K562 (cell line): Measurements from ENCODE around the gene RMND5B. TPM values are rescaled to one million over a fixed set of nuclear protein-coding genes. Genes with fewer than 3 reads are reported as not detected.

Experiments
- ATAC-seq: fragments of 200-7000 bp; cut with Tn5 transposase; 3 replicates; pipeline ENCODE4 v1.9.1; 2020; ENCODE audit warnings: moderate library complexity
- BruUV-seq: library from RNA; stranded (reverse); fragments of 400-500 nt; replicated peaks from 2 replicates; lab custom pipeline; 2021; lab: Mats Ljungman, UMichigan
- CTCF ChIA-PET: fragments of 300-600 bp; formaldehyde crosslinking; extraction: SDS; loops from one replicate; lab custom pipeline; 2021; ENCODE audit warnings: low intra/inter-chr PET ratio; lab: Yijun Ruan, JAX
- POLR2A ChIA-PET: fragments of 300-600, 350-650 bp; sonication (Branson Sonifier 250); formaldehyde crosslinking; extraction: SDS; loops from one replicate; lab custom pipeline; 2021; ENCODE audit warnings: antibody characterized with exemption, inconsistent platforms; lab: Yijun Ruan, JAX
- DNase-seq, 4 experiments: peaks; one replicate each; pipeline versions ENCODE4 v3.0.0 to v3.0.0-alpha.2; 2011 to 2018; ENCODE audit warnings: low spot score in 3 of 4, mixed read lengths in 3 of 4; ENCODE audit errors: extremely low read depth in 1 of 4
- FAIRE-seq: peaks from 2 replicates; lab custom pipeline; 2011; peaks lifted over from hg19 to GRCh38; lab: Jason Lieb, UNC
- H2AFZ ChIP-seq: 2 replicates; pipeline ENCODE4 v1.6.0; 2011; ENCODE audit warnings: low read depth, low read length, control low read depth, inconsistent platforms
- H3K27ac ChIP-seq: fragments of 200-600 bp; 3 replicates; pipeline ENCODE4 v1.8.0; 2011; ENCODE audit warnings: low read depth, mild to moderate bottlenecking, control low read depth, inconsistent platforms, low read length, moderate library complexity, mixed read lengths; ENCODE audit errors: extremely low read depth
- H3K27me3 ChIP-seq, 2 experiments: fragments of 300-600 bp in 1 of 2; 2 replicates in 1 of 2; 3 replicates in 1 of 2; pipeline versions ENCODE4 v1.6.0 to v1.8.0; 2011; ENCODE audit warnings: inconsistent platforms in 2 of 2, low read length in 2 of 2, mild to moderate bottlenecking in 1 of 2, mixed read lengths in 1 of 2, moderate library complexity in 1 of 2; ENCODE audit not compliant: control insufficient read depth in 2 of 2, insufficient read depth in 2 of 2
- H3K36me3 ChIP-seq: fragments of 300-600 bp; 3 replicates; pipeline ENCODE4 v1.8.0; 2011; ENCODE audit warnings: mild to moderate bottlenecking, low read length, inconsistent platforms; ENCODE audit not compliant: control insufficient read depth, insufficient read depth
- H3K4me1 ChIP-seq, 2 experiments: fragments of 200-600 bp in 1 of 2; replicated peaks in 1 of 2; 2 replicates in 1 of 2; 3 replicates in 1 of 2; pipeline versions ENCODE4 v1.5.1 to v1.8.0; 2011; ENCODE audit warnings: inconsistent platforms in 2 of 2, low read length in 2 of 2, mild to moderate bottlenecking in 1 of 2, mixed read lengths in 1 of 2, moderate library complexity in 1 of 2; ENCODE audit not compliant: control insufficient read depth in 2 of 2, insufficient read depth in 2 of 2
- H3K4me2 ChIP-seq: 2 replicates; pipeline ENCODE4 v1.6.1; 2011; ENCODE audit warnings: low read length, control low read depth, inconsistent platforms, mixed read lengths; ENCODE audit not compliant: insufficient read depth
- H3K4me3 ChIP-seq: fragments of 200-600 bp; sonication (generic), shearing (Covaris generic); 2 replicates; pipeline ENCODE4 v1.5.1; 2016; ENCODE audit warnings: control low read depth, inconsistent platforms
- H3K79me2 ChIP-seq: fragments of 200-600 bp; 3 replicates; pipeline ENCODE4 v1.8.0; 2011; ENCODE audit warnings: low read length, inconsistent platforms; ENCODE audit not compliant: control insufficient read depth, insufficient read depth
- H3K9ac ChIP-seq, 2 experiments: 2 replicates each; pipeline versions ENCODE4 v1.6.0 to v1.6.1; 2011; ENCODE audit warnings: low read depth in 2 of 2, low read length in 2 of 2, control low read depth in 1 of 2, inconsistent platforms in 1 of 2, mild to moderate bottlenecking in 1 of 2, mixed read lengths in 1 of 2; ENCODE audit not compliant: insufficient read depth in 1 of 2
- H3K9me1 ChIP-seq: one replicate; pipeline ENCODE4 v1.6.0; 2011; ENCODE audit warnings: inconsistent platforms, mild to moderate bottlenecking, low read length, moderate library complexity; ENCODE audit not compliant: control insufficient read depth, insufficient read depth
- H3K9me3 ChIP-seq: replicated peaks from 2 replicates; pipeline ENCODE4 v1.5.1; 2011; ENCODE audit warnings: low read depth, low read length, inconsistent platforms; ENCODE audit not compliant: control insufficient read depth, insufficient read depth
- H4K20me1 ChIP-seq: replicated peaks from 2 replicates; pipeline ENCODE4 v1.6.1; 2011; ENCODE audit warnings: low read length, inconsistent platforms, mixed read lengths; ENCODE audit not compliant: control insufficient read depth, insufficient read depth
- ASH1L ChIP-seq: fragments of 450-650 bp; IDR thresholded peaks from 2 replicates; pipeline ENCODE4 v1.6.1; 2018; ENCODE audit warnings: borderline replicate concordance, mild to moderate bottlenecking, low read depth; ENCODE audit not compliant: partially characterized antibody
- EP300 ChIP-seq: IDR thresholded peaks from 2 replicates; pipeline ENCODE4 v1.6.1; 2012; ENCODE audit warnings: low read length, improper control_type of control experiment
- HDAC1 ChIP-seq, 2 experiments: fragments of 450-650 bp; IDR thresholded peaks; 2 replicates each; pipeline ENCODE4 v1.6.1; 2016 to 2017; ENCODE audit warnings: inconsistent platforms in 1 of 2, mild to moderate bottlenecking in 1 of 2, moderate library complexity in 1 of 2
- OTX1 ChIP-seq: fragments of 450-650 bp; formaldehyde crosslinking; IDR thresholded peaks from 2 replicates; pipeline ENCODE4 v1.4.0; 2022; ENCODE audit warnings: mild to moderate bottlenecking
- PML ChIP-seq: IDR thresholded peaks from 2 replicates; pipeline ENCODE4 v1.6.1; 2012; ENCODE audit warnings: low read length, inconsistent platforms
- SMARCA4 ChIP-seq: fragments of 450-650 bp; IDR thresholded peaks from 2 replicates; pipeline ENCODE4 v1.6.1; 2016
- TAL1 ChIP-seq: fragments of 450-650 bp; IDR thresholded peaks from 2 replicates; pipeline ENCODE4 v1.6.1; 2016; ENCODE audit warnings: mild to moderate bottlenecking
- THRAP3 ChIP-seq: fragments of 450-650 bp; IDR thresholded peaks from 2 replicates; pipeline ENCODE4 v1.6.1; 2016; ENCODE audit warnings: mild to moderate bottlenecking, inconsistent platforms, borderline replicate concordance
- TOE1 ChIP-seq, 2 experiments: fragments of 450-650 bp in 1 of 2; sonication (generic) in 1 of 2; formaldehyde crosslinking in 1 of 2; IDR thresholded peaks; 2 replicates each; pipeline versions ENCODE4 v1.7.1 to v1.8.0; 2016 to 2022; ENCODE audit warnings: borderline replicate concordance in 2 of 2, mild to moderate bottlenecking in 2 of 2, antibody characterized with exemption in 1 of 2, inconsistent platforms in 1 of 2, low read depth in 1 of 2, missing genetic modification reagents in 1 of 2, moderate library complexity in 1 of 2
- ZFP30 ChIP-seq: fragments of 250-450 bp; sonication (Bioruptor Pico); IDR thresholded peaks from 2 replicates; pipeline ENCODE4 v1.8.0; 2022; ENCODE audit warnings: moderate library complexity, mild to moderate bottlenecking, inconsistent platforms, borderline replicate concordance
- ZNF384 ChIP-seq: IDR thresholded peaks from 2 replicates; pipeline ENCODE4 v1.6.1; 2012; ENCODE audit warnings: low read depth, low read length, improper control_type of control experiment
- ZZZ3 ChIP-seq: fragments of 450-650 bp; IDR thresholded peaks from 2 replicates; pipeline ENCODE4 v1.6.1; 2016; ENCODE audit warnings: antibody characterized with exemption, mild to moderate bottlenecking, moderate library complexity
- WGBS: fragments of 100-300 bp; shearing (Covaris generic); methylation state at CpG from one replicate; pipeline ENCODE4 v1.1.6; 2016; ENCODE audit warnings: low coverage, mixed read lengths; ENCODE audit not compliant: insufficient coverage; ENCODE audit errors: missing lambda C conversion rate; 5-methylcytosine and 5-hydroxymethylcytosine counted together
- in situ Hi-C: fragments of 300-500 bp; cut with MboI; formaldehyde crosslinking; loops from 4 replicates; pipeline ENCODE4 v1.15.0; 2018; ENCODE audit warnings: inconsistent platforms, mixed read lengths
- intact Hi-C: fragments of 100-400 bp; cut with micrococcal nuclease; formaldehyde crosslinking; loops from 2 replicates; pipeline ENCODE4 v1.14.2; 2022
- polyA plus RNA-seq, 8 experiments: library from polyadenylated mRNA; depleted of rRNA in 4 of 8; stranded (reverse) in 5 of 8; unstranded in 3 of 8; fragments of >200 nt; fragmentation: Nextera tagmentation in 2 of 8; fragmentation: Illumina TruSeq in 1 of 8; extraction: Ambion mirVana in 2 of 8; extraction: Trizol in 1 of 8; gene quantifications; 2 replicates each; pipeline versions ENCODE4 v1.2.1 to v1.2.3, GENCODE V29; 2011 to 2014; ENCODE audit warnings: inconsistent platforms in 1 of 8, missing spikeins in 1 of 8
- total RNA-seq, 7 experiments: library from RNA; depleted of rRNA in 6 of 7; stranded (reverse); fragments of >200 nt in 6 of 7; fragmentation: Illumina TruSeq in 2 of 7; extraction: Trizol in 2 of 7; gene quantifications; 2 replicates each; pipeline versions ENCODE4 v1.2.1 to v1.2.3, GENCODE V29; 2011 to 2021; ENCODE audit warnings: low replicate concordance in 1 of 7
- TF ChIP-seq, protein P1 (sequence below): fragments of 450-650 bp; IDR thresholded peaks from 2 replicates; pipeline ENCODE4 v1.6.1; 2016; ENCODE audit warnings: borderline replicate concordance

Gene RMND5B
- total and polyA plus RNA-seq, 9 of the 15 experiments (the other 6 are each of a cell fraction or from before 2014, with no cell fraction given), result 2.6 to 57.0 (median 28.3) TPM

GRCh38 chr5:178131446-178131996 is 707 bp downstream of the RMND5B start:
- H3K4me3 ChIP-seq, result peak overlapping the region; percentile 98
- H3K9me3 ChIP-seq, result no peaks in the 10 kb centered on the region
- ChIA-PET POLR2A (interaction anchor here (0.7 to 3.4 kb wide), 5 partner anchors 10 to 22 kb away, joined by 4 to 20 read pairs (median 6); partner anchors contain the start of gene NHP2), CTCF (no interaction called here)
- WGBS, result 0% methylated on average over 7 of the region's 10 CpGs
- in situ Hi-C loops, result no loop called here
- peaks cover 21 to 44% of the 10 kb centered on the region in 2 experiments for H3K4me1 ChIP-seq
- BruUV-seq, result no TSS peak
- TF ChIP-seq HDAC1 (IDR thresholded peaks at IDR 0.05), result 0 out of 4 replicates have a peak, but pooled peaks of 1 of the 2 experiments have one; percentile 13
- no peak for TF ChIP-seq TOE1 (IDR thresholded peaks at IDR 0.05; ENCODE audit: borderline replicate concordance)
- 0 out of 2 replicates have a peak, but pooled peaks have one; percentile 28 for TF ChIP-seq TOE1 (CRISPR knock-in tag; IDR thresholded peaks at IDR 0.05; ENCODE audit: borderline replicate concordance, low read depth)
- peak; percentile 9 for TF ChIP-seq ASH1L
- 0 out of 2 replicates have a peak, but pooled peaks have one; percentile 34 for TF ChIP-seq ZZZ3
- TF ChIP-seq THRAP3, result 0 out of 2 replicates have a peak, but pooled peaks have one; percentile 36
- peak; percentile 26; the same call in 1 of the 2 replicates for TF ChIP-seq OTX1 (CRISPR knock-in tag)
- 0 out of 2 replicates have a peak, but pooled peaks have one; percentile 10 for TF ChIP-seq TAL1
- TF ChIP-seq PML, result no peak
- TF ChIP-seq EP300, result no peak
- TF ChIP-seq ZNF384, result peak; percentile 55
- 0 out of 2 replicates have a peak, but pooled peaks have one; percentile 34 for TF ChIP-seq SMARCA4
- TF ChIP-seq, protein P1, sequence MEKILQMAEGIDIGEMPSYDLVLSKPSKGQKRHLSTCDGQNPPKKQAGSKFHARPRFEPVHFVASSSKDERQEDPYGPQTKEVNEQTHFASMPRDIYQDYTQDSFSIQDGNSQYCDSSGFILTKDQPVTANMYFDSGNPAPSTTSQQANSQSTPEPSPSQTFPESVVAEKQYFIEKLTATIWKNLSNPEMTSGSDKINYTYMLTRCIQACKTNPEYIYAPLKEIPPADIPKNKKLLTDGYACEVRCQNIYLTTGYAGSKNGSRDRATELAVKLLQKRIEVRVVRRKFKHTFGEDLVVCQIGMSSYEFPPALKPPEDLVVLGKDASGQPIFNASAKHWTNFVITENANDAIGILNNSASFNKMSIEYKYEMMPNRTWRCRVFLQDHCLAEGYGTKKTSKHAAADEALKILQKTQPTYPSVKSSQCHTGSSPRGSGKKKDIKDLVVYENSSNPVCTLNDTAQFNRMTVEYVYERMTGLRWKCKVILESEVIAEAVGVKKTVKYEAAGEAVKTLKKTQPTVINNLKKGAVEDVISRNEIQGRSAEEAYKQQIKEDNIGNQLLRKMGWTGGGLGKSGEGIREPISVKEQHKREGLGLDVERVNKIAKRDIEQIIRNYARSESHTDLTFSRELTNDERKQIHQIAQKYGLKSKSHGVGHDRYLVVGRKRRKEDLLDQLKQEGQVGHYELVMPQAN, result peak; percentile 42; the same call in 1 of the 2 replicates
- no peak for TF ChIP-seq ZFP30 (CRISPR knock-in tag)
- H3K9me1 ChIP-seq, result no peaks in the 10 kb centered on the region
- no peaks in the 10 kb centered on the region for H3K27me3 ChIP-seq
- H3K9ac ChIP-seq, result peak overlapping the region; percentile 92 to 99
- H2AFZ ChIP-seq, result peak overlapping the region; percentile 33; the same call in 1 of the 2 replicates
- DNase-seq (peak in 1 of 4 experiments; percentile 36), ATAC-seq (peak; percentile 8), FAIRE-seq (no peak)
- intact Hi-C loops, result loop anchor here (1.0 kb wide), 1 partner anchor 18 kb away; the partner anchor contains the start of gene N4BP3
- H3K27ac ChIP-seq, result peak overlapping the region; percentile 97
- H3K79me2 ChIP-seq, result peaks cover 52% of the 10 kb centered on the region
- H3K36me3 ChIP-seq, result peaks cover 33% of the 10 kb centered on the region
- H3K4me2 ChIP-seq, result peak overlapping the region; percentile 98
- 0 out of 2 replicates have a peak, but pooled peaks cover 4% of the 10 kb centered on the region for H4K20me1 ChIP-seq
